Osteoblast (primary cell): ENCODE results near the gene C1QTNF9B. TPM values are rescaled to one million over a fixed set of nuclear protein-coding genes. Genes with fewer than 3 reads are reported as not detected.

Experiments used
- DNase-seq: peaks from one replicate; pipeline ENCODE4 v3.0.0; 2011; ENCODE audit warnings: low spot score, mixed read lengths; ENCODE audit not compliant: insufficient read length; ENCODE audit errors: missing footprints
- H2AFZ ChIP-seq: 2 replicates; pipeline ENCODE4 v1.6.0; 2011; ENCODE audit warnings: mild to moderate bottlenecking, low read length
- H3K27ac ChIP-seq: 2 replicates; pipeline ENCODE4 v1.5.1; 2011; ENCODE audit warnings: mild to moderate bottlenecking, low read depth, low read length, moderate library complexity
- H3K27me3 ChIP-seq: 2 replicates; pipeline ENCODE4 v1.6.0; 2012; ENCODE audit warnings: mild to moderate bottlenecking, control low read depth, inconsistent platforms, low read length, moderate library complexity; ENCODE audit not compliant: insufficient read depth
- H3K36me3 ChIP-seq: 2 replicates; pipeline ENCODE4 v1.5.1; 2011; ENCODE audit warnings: mild to moderate bottlenecking, low read length, control low read depth, moderate library complexity; ENCODE audit not compliant: insufficient read depth
- H3K4me1 ChIP-seq: 2 replicates; pipeline ENCODE4 v1.5.1; 2011; ENCODE audit warnings: mild to moderate bottlenecking, low read length, control low read depth, moderate library complexity; ENCODE audit not compliant: insufficient read depth
- H3K4me2 ChIP-seq: 2 replicates; pipeline ENCODE4 v1.6.0; 2011; ENCODE audit warnings: mild to moderate bottlenecking, low read length; ENCODE audit not compliant: insufficient read depth
- H3K4me3 ChIP-seq: fragments of 200-600 bp; sonication (generic); 3 replicates; pipeline ENCODE4 v1.5.1; 2012; ENCODE audit warnings: mild to moderate bottlenecking, low read length, inconsistent platforms; ENCODE audit not compliant: insufficient read depth
- H3K79me2 ChIP-seq: 2 replicates; pipeline ENCODE4 v1.6.0; 2012; ENCODE audit warnings: mild to moderate bottlenecking, low read length, control low read depth, inconsistent platforms; ENCODE audit not compliant: insufficient read depth
- H3K9me3 ChIP-seq: 2 replicates; pipeline ENCODE4 v1.5.1; 2011; ENCODE audit warnings: low read depth, low read length, control low read depth
- H4K20me1 ChIP-seq: 2 replicates; pipeline ENCODE4 v1.6.0; 2012; ENCODE audit warnings: mild to moderate bottlenecking, low read length, control low read depth; ENCODE audit not compliant: insufficient read depth
- CTCF ChIP-seq: IDR thresholded peaks from 2 replicates; pipeline ENCODE4 v1.5.1; 2011; ENCODE audit warnings: mild to moderate bottlenecking, low read depth, low read length, moderate library complexity; ENCODE audit errors: extremely low read depth
- total RNA-seq: library from RNA; depleted of rRNA; stranded (reverse); fragments of >200 nt; gene quantifications from 2 replicates; pipeline ENCODE4 v1.2.3, GENCODE V29; 2012

The C1QTNF9B gene
- total RNA-seq, 1 donor, result not detected

DNA sequence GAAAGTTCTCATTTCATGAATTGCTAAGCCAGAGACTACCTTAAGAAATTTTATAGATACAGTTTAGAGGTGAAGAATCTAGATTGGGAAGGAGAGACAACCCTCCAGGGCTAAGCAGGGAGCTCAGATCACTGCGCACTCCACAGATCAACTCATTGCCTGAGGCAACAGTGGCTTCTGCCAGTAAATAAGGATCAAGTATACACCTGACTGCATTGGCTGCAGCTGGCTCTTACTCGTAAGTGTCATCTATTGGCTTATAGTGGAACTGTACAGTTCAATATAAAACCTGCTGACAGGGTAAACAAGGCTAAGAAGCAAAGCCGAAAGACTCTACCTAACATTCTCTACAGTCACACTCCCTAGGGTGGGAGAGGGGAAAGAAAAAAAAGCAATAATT, 18.0 kb upstream of the C1QTNF9B start:
- TF ChIP-seq CTCF, result no peak
- Histone ChIP-seq H4K20me1 (no peaks in the 10 kb centered on the region), H3K36me3 (no peaks in the 10 kb centered on the region), H3K4me2 (no peak overlapping the region), H3K4me3 (no peak overlapping the region), H3K79me2 (no peaks in the 10 kb centered on the region), H3K9me3 (no peaks in the 10 kb centered on the region), H3K4me1 (no peaks in the 10 kb centered on the region), H2AFZ (no peak overlapping the region), H3K27ac (no peak overlapping the region), H3K27me3 (no peaks in the 10 kb centered on the region)
- DNase-seq, result no peak

- Histone ChIP-seq H3K4me2 (no peak overlapping the region), H3K79me2 (no peaks in the 10 kb centered on the region), H2AFZ (no peak overlapping the region), H3K9me3 (no peaks in the 10 kb centered on the region), H3K27me3 (no peaks in the 10 kb centered on the region), H3K36me3 (no peaks in the 10 kb centered on the region), H3K4me3 (no peak overlapping the region), H3K4me1 (no peaks in the 10 kb centered on the region), H3K27ac (no peak overlapping the region), H4K20me1 (no peaks in the 10 kb centered on the region)
- DNase-seq, result no peak
- TF ChIP-seq CTCF, result no peak
Measured at GRCh38 chr13:23912469-23912868, 15.2 kb upstream of the C1QTNF9B start.

GRCh38 chr13:23909606-23910005, 12.3 kb upstream of the C1QTNF9B start:
- Histone ChIP-seq H3K36me3 (no peaks in the 10 kb centered on the region), H3K79me2 (no peaks in the 10 kb centered on the region), H3K9me3 (no peaks in the 10 kb centered on the region), H3K27me3 (no peaks in the 10 kb centered on the region), H3K4me2 (no peak overlapping the region), H3K4me3 (no peak overlapping the region), H3K27ac (no peak overlapping the region), H3K4me1 (no peaks in the 10 kb centered on the region), H4K20me1 (no peaks in the 10 kb centered on the region), H2AFZ (no peak overlapping the region)
- no peak for TF ChIP-seq CTCF
- no peak for DNase-seq

DNA sequence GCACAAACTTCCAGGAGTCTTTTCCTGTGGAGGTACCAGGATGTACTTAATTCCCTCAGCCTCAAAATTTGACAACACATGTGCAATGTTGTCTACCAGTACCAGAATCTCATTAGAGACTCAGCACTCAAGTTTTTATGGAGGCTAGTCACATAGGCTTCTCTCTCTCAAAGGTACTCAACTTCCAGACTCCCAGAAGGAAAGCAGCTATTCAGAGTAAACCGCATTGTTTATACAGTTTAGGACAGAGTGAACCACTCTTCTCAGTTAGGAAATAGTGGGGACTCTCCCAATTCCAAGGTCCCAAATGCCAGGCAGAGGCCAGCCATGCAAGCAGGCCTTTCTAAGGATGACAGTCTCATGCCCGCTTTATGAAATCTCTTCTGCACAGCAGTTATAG, 8.5 kb upstream of the C1QTNF9B start:
- H3K79me2 ChIP-seq, result no peaks in the 10 kb centered on the region
- no peak overlapping the region for H3K4me2 ChIP-seq
- H3K4me1 ChIP-seq, result peaks cover 10% of the 10 kb centered on the region
- TF ChIP-seq CTCF, result no peak
- H3K27ac ChIP-seq, result no peak overlapping the region
- no peaks in the 10 kb centered on the region for H3K9me3 ChIP-seq
- no peak overlapping the region for H2AFZ ChIP-seq
- no peak for DNase-seq
- H3K4me3 ChIP-seq, result no peak overlapping the region
- peaks cover 3% of the 10 kb centered on the region for H3K27me3 ChIP-seq
- H3K36me3 ChIP-seq, result no peaks in the 10 kb centered on the region
- no peaks in the 10 kb centered on the region for H4K20me1 ChIP-seq
